Measurements from ENCODE around the gene SIGLEC10.

Gene SIGLEC10

GRCh38 chr19:51365211-51365964 lies 52.1 kb downstream of the SIGLEC10 start:
- no peak for DNase-seq (ENCODE audit: low read depth)

DNA sequence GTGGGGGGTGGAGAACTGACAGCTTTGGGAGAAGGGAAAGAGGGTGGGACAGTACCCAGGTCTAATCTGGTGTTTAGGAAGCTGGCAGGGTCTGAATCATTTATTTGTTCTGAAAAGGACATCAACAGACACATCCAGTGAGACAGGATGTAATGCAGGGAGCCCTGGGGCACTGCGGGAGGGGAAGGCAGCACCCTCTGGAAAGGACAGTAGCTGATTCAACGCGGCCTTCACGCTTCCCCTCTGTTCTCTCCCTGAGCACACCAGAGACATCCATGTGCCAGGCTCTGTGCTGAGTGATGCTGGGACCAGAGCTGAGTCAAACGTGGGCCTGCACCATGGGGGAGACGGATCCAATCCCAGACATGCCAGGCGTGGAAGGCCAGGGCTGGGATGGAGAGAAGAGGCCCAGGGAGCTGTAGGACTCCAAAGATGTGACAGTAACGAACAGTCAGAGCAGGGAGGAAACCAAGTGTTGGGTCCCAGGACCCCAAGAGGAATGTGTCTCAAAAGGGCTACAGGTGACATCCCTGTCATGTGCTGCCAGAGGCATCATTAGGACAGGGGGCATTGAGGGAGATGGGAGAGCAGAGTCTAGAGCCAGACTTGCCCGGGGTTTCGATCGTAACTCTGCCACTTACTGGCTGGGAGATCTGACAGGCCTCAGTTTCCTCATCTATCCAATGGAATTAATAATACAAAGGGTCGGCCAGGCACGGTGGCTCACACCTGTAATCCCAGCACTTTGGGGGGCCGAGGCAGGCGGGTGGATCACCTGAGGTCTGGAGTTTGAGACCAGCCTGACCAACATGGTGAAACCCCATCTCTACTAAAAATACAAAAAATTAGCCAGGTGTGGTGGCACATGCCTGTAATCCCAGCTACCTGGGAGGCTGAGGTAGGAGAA lies 53.0 kb downstream of the SIGLEC10 start:
- no peak for DNase-seq (ENCODE audit: low read depth)

GRCh38 chr19:51361239-51361638 lies 56.2 kb downstream of the SIGLEC10 start:
- DNase-seq (ENCODE audit: low read depth): no peak
